ENCODE data around the gene P2RX2. TPM values are rescaled to one million over a fixed set of nuclear protein-coding genes. Genes with fewer than 3 reads are reported as not detected.

P2RX2 gene
- total RNA-seq, 1 donor = not detected

GRCh38 chr12:132664206-132665148 is 45.9 kb downstream of the P2RX2 start:
- H3K4me3 ChIP-seq (ENCODE audit: low read depth, low read length) = no peak overlapping the region
- no peak for DNase-seq (ENCODE audit: low read depth)
- no peak for TF ChIP-seq CTCF (IDR thresholded peaks at IDR 0.05; ENCODE audit: insufficient read depth, low read depth, low read length)

- no peak overlapping the region for H3K4me3 ChIP-seq (ENCODE audit: low read depth, low read length)
- no peak for DNase-seq (ENCODE audit: low read depth)
- no peak for TF ChIP-seq CTCF (IDR thresholded peaks at IDR 0.05; ENCODE audit: insufficient read depth, low read depth, low read length)
Observed at GRCh38 chr12:132665149-132665491, 46.5 kb downstream of the P2RX2 start.

GRCh38 chr12:132665794-132666193 is 47.2 kb downstream of the P2RX2 start:
- H3K4me3 ChIP-seq (ENCODE audit: low read depth, low read length) = no peak overlapping the region
- no peak for DNase-seq (ENCODE audit: low read depth)
- TF ChIP-seq CTCF (IDR thresholded peaks at IDR 0.05; ENCODE audit: insufficient read depth, low read depth, low read length) = no peak

- no peak for DNase-seq (ENCODE audit: low read depth)
- TF ChIP-seq CTCF (IDR thresholded peaks at IDR 0.05; ENCODE audit: insufficient read depth, low read depth, low read length) = no peak
- H3K4me3 ChIP-seq (ENCODE audit: low read depth, low read length) = no peak overlapping the region
Observed at GRCh38 chr12:132668191-132669088, 49.9 kb downstream of the P2RX2 start.

- H3K4me3 ChIP-seq (ENCODE audit: low read depth, low read length) = no peak overlapping the region
- no peak for DNase-seq (ENCODE audit: low read depth)
- no peak for TF ChIP-seq CTCF (IDR thresholded peaks at IDR 0.05; ENCODE audit: insufficient read depth, low read depth, low read length)
Observed at GRCh38 chr12:132669166-132669879, 50.7 kb downstream of the P2RX2 start.

Small RNA genes within 50 kb of the gene (small RNA-seq; reads per million reads assigned to genes)
- not detected for gene MIR6763

Other genes with a start within 250 kb of the P2RX2 start
- gene FBRSL1, start 128.6 kb upstream of the P2RX2 start, total RNA-seq = 3.9 and 42.5 TPM in 2 replicates
- gene LRCOL1, start 8.2 kb upstream of the P2RX2 start, total RNA-seq = 0.32 TPM in 1 of 2 replicates, not detected in the other
- 21.9 and 26.3 TPM in 2 replicates for gene POLE, start 68.6 kb downstream of the P2RX2 start, total RNA-seq
- gene PXMP2, start 68.8 kb downstream of the P2RX2 start, total RNA-seq = 10.8 and 16.4 TPM in 2 replicates
- 26.7 and 39.3 TPM in 2 replicates for gene PGAM5, start 92.1 kb downstream of the P2RX2 start, total RNA-seq
- 94.4 and 118 TPM in 2 replicates for gene ANKLE2, start 143.1 kb downstream of the P2RX2 start, total RNA-seq
- gene GOLGA3, start 210.1 kb downstream of the P2RX2 start, total RNA-seq = 133 and 148 TPM in 2 replicates

Measured in fibroblast of villous mesenchyme (primary cell).